ENCODE data around the gene C9orf78.

C9orf78 gene

GRCh38 chr9:129850821-129851550, 15.9 kb upstream of the C9orf78 start:
- no peak for DNase-seq
- in situ Hi-C loops (cut with MboI; ENCODE audit: low pct_unique_long_range_greater_than_20kb, low sequenced_read_pairs): no loop called here

GRCh38 chr9:129849901-129850300, 14.8 kb upstream of the C9orf78 start:
- no peak for DNase-seq
- in situ Hi-C loops (cut with MboI; ENCODE audit: low pct_unique_long_range_greater_than_20kb, low sequenced_read_pairs): no loop called here

GRCh38 chr9:129848712-129849441, 13.8 kb upstream of the C9orf78 start:
- DNase-seq: no peak
- in situ Hi-C loops (cut with MboI; ENCODE audit: low pct_unique_long_range_greater_than_20kb, low sequenced_read_pairs): no loop called here

GRCh38 chr9:129845373-129845772, 10.3 kb upstream of the C9orf78 start:
- DNase-seq: no peak
- in situ Hi-C loops (cut with MboI; ENCODE audit: low pct_unique_long_range_greater_than_20kb, low sequenced_read_pairs): no loop called here

GRCh38 chr9:129841071-129841470, 6.0 kb upstream of the C9orf78 start:
- no peak for DNase-seq
- in situ Hi-C loops (cut with MboI; ENCODE audit: low pct_unique_long_range_greater_than_20kb, low sequenced_read_pairs): no loop called here

GRCh38 chr9:129840034-129840433, 5.0 kb upstream of the C9orf78 start:
- DNase-seq: no peak

GRCh38 chr9:129839324-129840023, 4.4 kb upstream of the C9orf78 start:
- DNase-seq: no peak
- in situ Hi-C loops (cut with MboI; ENCODE audit: low pct_unique_long_range_greater_than_20kb, low sequenced_read_pairs): no loop called here

More at GRCh38 chr9:129840034-129840433, 5.0 kb upstream of the C9orf78 start:
- in situ Hi-C loops (cut with MboI; ENCODE audit: low pct_unique_long_range_greater_than_20kb, low sequenced_read_pairs): no loop called here

DNA sequence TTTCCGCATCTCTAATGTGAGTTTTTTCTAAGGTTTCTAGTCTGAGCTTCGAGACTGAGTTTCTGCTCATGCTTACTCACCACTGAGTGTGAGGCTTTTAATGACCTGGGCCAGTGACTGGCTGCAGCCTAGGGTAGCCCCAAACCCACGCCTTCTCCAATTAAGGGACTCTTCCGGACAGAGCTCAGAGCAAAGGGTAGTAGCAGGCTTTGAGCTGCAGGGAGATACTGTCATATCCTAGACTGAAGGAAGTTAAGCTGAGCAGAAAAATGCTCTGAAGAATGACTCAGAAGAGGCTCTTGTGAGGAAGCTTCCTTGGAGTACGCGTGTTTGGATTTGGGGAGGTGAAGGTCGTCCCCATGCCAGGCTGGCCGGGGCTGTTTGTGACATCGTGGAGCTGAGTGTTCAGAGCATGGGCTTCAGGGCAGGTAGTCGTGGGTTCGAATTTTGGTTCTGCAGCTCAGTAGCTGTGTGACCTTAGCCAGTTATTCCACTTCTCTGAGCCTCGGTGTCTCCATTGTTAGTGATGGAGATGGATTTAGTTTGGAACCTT, 3.7 kb upstream of the C9orf78 start:
- peak; percentile 31 for DNase-seq
- in situ Hi-C loops (cut with MboI; ENCODE audit: low pct_unique_long_range_greater_than_20kb, low sequenced_read_pairs): no loop called here

DNA sequence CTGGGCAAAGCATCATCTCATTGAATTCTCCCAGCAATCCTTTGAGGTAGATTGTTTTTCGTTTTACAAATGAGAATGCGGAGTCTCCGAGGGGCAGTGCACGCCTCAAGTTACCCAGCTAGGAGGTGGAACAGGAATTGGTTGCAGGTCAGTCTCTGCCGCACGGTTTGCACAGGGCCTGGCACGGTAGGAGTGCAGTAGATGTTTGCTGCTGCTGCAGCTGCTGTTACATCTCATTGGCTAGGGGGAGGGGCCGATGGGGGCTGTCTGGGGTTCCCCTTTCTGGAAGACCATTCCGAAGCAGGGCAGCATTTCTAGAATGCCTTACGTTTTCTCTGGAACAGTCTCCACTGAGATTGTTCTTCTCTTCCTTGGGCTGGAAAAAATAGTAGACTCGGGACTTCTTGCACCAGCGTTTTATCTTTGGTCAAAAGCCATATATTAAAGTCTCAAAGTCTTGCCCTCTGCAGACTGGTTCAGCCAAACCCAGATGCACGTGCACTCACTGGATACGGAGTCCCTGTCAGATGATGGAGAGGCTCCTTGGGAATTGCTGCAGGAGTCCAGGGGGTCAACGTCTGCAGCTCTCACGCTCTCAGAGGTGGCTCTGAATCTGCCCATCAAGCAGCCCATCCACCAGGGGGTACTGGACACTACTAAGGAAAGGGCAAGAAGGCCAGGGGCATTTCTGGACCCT, 1.4 kb upstream of the C9orf78 start:
- peak; percentile 48 for DNase-seq
- in situ Hi-C loops (cut with MboI; ENCODE audit: low pct_unique_long_range_greater_than_20kb, low sequenced_read_pairs): no loop called here

- DNase-seq: no peak
- in situ Hi-C loops (cut with MboI; ENCODE audit: low pct_unique_long_range_greater_than_20kb, low sequenced_read_pairs): no loop called here
These were observed 767 bp upstream of the C9orf78 start for GRCh38 chr9:129835860-129836223.

DNA sequence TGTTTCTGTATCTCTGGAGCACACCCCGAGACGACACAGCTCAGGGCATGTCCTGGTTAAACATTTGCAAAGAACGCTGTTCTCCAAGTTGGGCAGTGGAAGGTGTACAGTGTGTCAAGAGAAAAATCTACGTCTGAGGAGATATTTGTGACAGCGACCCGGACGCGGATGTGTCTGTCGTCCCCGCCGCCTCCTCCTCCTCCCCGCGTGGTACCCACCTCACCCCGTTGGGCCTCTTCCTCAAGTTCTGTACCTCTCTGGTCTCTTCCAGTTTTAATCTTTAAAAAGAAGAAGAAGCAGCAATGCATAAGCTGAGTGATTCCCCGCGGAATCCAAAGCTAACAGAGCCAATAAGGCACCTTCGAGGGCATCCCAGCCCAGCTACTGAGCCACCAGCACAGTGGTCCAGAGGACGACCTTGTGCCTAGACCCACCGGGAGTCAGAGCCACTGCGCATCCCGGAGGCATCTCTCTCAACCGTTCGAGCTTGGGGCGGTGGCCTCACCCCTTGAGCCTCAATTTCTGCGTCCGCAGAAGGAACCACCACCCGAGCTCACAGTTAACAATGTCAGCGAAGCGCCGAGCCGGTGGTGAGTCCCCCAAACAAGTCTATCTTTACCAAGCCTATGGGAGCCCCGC, 467 bp downstream of the C9orf78 start:
- in situ Hi-C loops (cut with MboI; ENCODE audit: low pct_unique_long_range_greater_than_20kb, low sequenced_read_pairs): no loop called here
- no peak for DNase-seq

GRCh38 chr9:129832982-129833381, 2.1 kb downstream of the C9orf78 start:
- DNase-seq: no peak
- in situ Hi-C loops (cut with MboI; ENCODE audit: low pct_unique_long_range_greater_than_20kb, low sequenced_read_pairs): no loop called here

DNA sequence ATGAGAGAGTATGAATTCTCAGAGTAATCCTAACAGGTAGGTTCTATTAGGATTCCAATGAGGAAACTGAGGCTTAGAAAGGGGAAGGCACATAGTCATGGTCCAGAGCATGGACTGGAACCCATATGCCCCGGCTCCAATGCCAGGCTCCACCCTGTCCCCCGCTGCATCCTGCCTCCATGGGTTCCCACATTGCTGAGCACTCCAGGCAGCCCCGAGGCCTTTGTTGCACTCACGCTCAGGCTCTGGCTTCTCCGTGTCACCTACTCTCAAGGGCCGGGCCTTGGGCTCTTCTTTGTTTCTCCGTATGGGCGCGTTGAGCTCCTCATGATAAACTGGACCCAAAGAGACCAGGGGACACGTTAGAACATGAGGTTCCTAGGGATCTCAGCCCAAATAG, 6.1 kb downstream of the C9orf78 start:
- no peak for DNase-seq
- in situ Hi-C loops (cut with MboI; ENCODE audit: low pct_unique_long_range_greater_than_20kb, low sequenced_read_pairs): no loop called here

DNA sequence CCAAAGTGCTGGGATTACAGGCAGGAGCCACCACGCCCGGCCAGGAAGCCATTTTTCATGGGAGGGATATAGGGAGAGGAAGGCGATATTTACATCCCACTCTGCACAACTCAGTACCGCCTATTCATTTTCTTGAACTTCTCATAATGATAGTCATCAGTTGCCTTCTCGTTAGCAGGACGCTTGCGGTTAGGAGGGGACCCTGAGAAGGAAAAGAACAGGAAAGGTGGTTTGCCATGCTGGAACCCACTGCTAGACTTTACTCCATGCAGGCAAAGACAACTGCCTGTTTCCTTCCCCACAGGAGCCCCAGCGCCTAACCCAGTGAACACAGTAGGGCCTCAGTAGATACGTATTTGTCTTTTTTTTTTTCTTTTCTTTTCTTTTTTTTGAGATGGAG, 7.0 kb downstream of the C9orf78 start:
- peak; percentile 78 for DNase-seq
- in situ Hi-C loops (cut with MboI; ENCODE audit: low pct_unique_long_range_greater_than_20kb, low sequenced_read_pairs): no loop called here

DNA sequence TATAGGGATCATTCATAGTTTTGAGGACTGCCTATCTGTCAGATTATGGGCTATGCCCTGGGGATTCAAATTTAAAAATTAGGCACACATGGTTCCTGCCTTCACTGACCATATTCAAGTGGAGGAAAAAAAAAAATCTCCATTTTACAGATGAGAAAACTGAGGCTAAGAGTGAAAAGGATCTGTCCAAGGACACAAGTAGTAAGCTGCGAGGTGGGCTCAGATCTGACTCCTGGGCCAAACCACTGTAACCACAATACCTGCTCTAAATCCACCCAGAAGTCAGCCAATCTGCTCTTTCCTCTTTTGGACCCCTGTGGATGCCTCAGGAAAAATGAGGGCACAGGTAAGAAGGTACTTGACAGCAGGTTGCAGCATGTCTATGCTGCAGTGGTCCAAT, 8.3 kb downstream of the C9orf78 start:
- in situ Hi-C loops (cut with MboI; ENCODE audit: low pct_unique_long_range_greater_than_20kb, low sequenced_read_pairs): no loop called here
- no peak for DNase-seq

DNA sequence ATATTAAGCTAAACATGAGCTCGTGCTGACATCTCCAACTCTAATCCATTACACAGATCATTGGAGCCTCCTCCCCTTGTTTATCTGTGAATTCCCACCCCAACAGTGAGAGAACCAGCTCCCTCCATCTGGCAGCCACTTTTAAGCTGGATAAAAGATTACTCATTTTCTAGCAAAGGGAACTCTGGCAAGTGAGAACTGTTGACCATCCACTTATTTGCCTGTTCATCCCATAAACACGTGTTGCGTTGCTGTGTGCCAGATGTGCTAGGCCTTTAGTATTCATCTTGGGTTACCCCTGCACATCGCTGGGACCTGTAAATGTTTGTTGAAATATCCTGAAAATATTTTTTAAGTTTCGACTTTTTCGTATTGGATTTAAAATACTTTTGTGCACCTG, 8.7 kb downstream of the C9orf78 start:
- DNase-seq: no peak
- in situ Hi-C loops (cut with MboI; ENCODE audit: low pct_unique_long_range_greater_than_20kb, low sequenced_read_pairs): no loop called here

- peak; percentile 96 for DNase-seq
- in situ Hi-C loops (cut with MboI; ENCODE audit: low pct_unique_long_range_greater_than_20kb, low sequenced_read_pairs): no loop called here
These were observed 11.0 kb downstream of the C9orf78 start, which contains the start of gene TOR1A for GRCh38 chr9:129823935-129824601. TSS of gene TOR1A (minus strand) at chr9:129824136. CDS start at chr9:129824085, 51 bp downstream.

- no peak for DNase-seq
- in situ Hi-C loops (cut with MboI; ENCODE audit: low pct_unique_long_range_greater_than_20kb, low sequenced_read_pairs): no loop called here
These were observed 11.5 kb downstream of the C9orf78 start for GRCh38 chr9:129823542-129823934.
